T-helper 1 cell (primary cell): ENCODE data around the gene LRP1.
A peak's percentile ranks its signal among the peaks of the same experiment; 100 is the strongest.

ENCODE experiments used
- DNase-seq, 5 donors: peaks; one replicate each; pipeline ENCODE4 v3.0.0-alpha.2; 2012 to 2020

LRP1 gene

GRCh38 chr12:57227315-57228115 lies 99.2 kb downstream of the LRP1 start:
- no peak for DNase-seq

DNA sequence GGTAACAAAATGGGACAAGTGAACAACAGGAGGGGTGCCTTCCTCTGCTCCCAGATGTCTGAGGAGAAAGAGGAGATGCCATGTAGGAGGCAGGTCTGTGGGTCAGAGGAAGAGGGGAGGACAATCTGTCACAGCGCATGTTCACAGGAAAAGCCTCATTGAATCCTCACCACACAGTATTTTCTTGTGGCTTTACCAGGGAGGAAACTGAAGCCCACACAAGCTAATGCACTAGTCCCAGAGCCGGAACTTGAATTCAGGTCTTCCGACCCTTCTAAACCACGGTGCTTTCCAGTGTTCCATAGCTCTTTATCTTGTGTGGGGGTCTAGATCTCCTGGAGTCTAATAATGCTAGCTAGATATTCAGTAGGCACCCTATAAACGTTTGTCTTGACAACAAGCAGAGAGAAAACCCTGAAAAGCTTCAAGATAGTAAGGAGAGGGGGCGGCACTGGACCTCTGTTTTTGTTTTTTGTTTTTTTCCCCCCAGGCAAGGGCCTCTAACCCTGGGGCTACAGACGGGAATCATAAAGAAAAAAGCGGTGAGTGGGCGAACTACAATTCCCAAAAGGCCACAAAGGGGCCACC lies 100.9 kb downstream of the LRP1 start:
- peak in 1 of 5 donors; percentile 57 for DNase-seq

- peak; percentile 85 to 96 (median 89) for DNase-seq
These were observed 101.5 kb downstream of the LRP1 start, which contains the start of gene SHMT2 for GRCh38 chr12:57229634-57230380. Gene SHMT2, plus strand, starts transcription at chr12:57229711. Its CDS starts 68 bp downstream, at chr12:57229779.

DNA sequence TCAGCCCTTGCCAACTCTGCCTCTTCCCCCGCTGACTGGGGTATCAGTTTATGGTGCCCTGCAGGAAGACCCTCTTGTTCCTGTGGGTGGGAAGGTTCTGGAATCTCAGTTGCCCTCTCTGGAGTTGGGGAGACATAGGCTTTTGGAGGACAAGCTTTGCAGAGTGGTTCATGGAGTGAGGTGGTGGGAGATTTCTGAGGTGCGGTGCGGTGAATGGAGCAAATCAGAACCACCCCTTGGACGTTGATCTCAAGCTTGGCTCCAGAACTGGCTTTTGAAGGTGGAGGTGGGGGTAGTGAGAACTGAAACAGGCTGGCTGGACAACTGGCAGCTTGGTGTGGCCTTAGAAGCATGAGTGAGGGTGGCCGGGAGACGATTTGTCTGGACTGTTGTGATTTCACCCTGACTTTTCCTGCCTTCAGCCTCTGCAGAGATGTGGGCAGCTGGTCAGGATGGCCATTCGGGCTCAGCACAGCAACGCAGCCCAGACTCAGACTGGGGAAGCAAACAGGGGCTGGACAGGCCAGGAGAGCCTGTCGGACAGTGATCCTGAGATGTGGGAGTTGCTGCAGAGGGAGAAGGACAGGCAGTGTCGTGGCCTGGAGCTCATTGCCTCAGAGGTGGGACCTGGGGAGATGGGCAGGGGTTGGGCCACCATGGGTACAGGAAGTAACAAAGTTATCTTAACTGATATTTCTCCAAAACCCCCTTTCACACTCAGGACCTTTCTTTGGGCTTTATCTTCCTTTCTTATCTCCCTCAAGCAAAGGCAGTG lies 102.3 kb downstream of the LRP1 start:
- no peak for DNase-seq

GRCh38 chr12:57231276-57232021 lies 103.2 kb downstream of the LRP1 start:
- no peak for DNase-seq

GRCh38 chr12:57232156-57232756 lies 104.0 kb downstream of the LRP1 start:
- DNase-seq: no peak

DNA sequence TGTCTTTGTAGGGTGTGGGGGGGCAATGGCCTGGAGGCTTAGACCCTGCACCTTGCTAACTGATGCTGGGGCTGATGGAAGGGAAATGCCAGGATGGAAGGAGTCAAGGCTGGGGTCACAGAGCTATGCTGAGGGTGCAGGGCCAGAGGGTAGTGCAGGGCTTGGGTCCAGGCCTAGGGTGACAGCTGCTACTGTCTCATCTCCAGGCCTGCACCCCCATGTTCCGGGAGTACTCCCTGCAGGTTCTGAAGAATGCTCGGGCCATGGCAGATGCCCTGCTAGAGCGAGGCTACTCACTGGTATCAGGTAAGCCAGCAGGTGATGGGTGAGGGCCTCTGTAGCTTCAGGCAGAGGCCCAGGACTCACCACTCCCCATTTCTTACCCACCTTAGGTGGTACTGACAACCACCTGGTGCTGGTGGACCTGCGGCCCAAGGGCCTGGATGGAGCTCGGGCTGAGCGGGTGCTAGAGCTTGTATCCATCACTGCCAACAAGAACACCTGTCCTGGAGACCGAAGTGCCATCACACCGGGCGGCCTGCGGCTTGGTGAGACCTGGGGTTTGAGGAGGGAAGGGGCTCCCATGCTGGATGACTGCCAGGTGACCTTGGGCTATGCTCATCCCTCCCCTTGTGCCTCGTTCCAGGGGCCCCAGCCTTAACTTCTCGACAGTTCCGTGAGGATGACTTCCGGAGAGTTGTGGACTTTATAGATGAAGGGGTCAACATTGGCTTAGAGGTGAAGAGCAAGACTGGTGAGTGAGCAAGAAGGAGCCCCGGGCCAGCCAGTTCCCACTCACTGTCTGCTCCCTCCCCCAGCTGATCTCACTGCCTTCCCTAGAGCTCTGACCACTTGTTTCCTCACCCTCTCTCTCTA lies 105.3 kb downstream of the LRP1 start:
- no peak for DNase-seq

DNA sequence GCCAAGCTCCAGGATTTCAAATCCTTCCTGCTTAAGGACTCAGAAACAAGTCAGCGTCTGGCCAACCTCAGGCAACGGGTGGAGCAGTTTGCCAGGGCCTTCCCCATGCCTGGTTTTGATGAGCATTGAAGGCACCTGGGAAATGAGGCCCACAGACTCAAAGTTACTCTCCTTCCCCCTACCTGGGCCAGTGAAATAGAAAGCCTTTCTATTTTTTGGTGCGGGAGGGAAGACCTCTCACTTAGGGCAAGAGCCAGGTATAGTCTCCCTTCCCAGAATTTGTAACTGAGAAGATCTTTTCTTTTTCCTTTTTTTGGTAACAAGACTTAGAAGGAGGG lies 105.9 kb downstream of the LRP1 start:
- no peak for DNase-seq

GRCh38 chr12:57234571-57235016 lies 106.3 kb downstream of the LRP1 start:
- no peak for DNase-seq

DNA sequence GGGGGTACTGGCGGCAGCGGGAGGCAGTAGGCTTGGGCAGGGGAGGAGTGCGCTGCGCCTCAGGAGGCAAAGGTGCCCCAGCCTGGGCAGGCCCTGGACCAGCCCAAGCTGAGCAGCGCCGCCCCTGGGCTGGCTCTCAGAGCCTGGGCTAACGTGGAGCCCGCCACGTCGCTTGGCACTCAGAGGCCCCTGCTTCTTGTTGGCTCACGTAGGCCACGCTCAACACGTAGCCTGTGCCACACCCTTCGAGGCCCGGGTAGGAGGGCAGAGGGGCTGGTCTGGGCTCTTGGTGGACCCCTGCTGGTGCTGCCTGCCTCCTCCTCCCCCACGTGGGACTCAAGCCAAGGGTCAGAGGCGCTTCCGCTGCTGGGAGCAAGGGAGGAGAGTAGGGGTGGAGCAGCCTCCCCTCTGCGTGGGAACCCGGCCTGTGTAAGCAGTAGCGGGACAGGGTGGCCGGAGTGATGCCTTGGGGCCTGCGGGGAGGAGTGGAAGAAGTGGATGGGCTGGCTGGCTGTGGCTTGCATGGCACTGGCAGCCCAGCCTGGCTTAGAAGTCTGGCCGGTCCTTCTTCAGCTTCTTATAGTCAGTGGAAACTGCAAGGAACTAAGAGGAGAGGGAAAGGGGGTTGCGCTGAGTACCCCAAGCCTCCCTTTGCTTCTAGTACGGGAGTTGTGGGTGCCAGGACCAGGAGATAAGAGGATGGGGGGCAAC lies 106.9 kb downstream of the LRP1 start:
- DNase-seq: no peak

DNA sequence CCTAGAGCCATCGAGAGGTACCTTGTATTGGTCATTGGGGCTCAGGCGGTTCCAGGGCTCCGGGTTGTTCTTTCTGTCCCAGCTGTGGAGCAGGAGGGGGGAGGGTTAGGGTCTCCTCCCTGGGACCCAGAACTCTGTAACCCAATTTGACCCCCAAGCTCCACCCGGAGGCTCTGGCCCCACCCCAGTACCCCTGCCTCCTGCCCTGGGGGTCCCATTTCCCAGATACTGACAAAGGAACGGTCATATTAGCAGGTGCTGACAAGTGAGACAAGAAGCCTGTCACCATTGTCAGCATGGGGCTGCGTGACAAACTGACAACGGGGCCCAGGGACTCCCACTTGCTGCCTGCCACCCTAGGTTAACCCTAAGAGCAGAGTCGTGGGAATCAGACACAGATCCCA lies 107.4 kb downstream of the LRP1 start:
- DNase-seq: no peak

DNA sequence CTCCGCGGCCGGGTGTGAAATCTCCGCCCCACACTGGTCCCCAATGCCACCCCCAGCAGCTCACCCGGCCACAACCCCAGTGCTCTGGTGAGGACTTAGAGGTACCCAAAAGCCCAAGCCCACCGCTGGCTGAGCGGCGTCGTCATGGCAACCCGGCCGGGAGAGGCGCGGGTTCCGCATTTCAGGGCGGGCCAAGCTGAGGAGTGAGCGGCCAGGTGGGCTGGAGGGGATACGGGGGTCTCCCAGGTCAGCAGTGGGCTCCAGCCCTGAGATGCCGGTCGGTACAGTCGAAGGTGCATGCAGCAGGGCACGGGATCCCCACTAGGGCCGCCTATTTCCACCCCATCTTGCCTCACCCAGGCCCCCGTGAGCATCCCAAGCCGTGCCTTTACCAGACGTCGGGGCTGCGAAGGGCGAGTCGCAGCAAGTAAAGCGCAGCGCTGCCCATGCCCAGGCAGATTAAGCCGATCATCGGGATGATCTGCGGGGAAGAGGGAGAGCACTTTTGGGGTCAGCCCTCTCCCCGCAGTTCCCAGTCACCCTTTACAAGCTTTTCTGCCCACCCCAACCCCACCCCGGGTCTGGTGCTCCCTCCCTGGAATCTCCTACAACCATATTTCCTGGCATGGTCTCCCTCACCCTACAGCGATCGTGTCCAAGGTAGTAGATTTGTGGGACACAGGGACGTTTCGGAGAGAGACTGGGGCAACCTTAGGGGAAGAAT lies 108.1 kb downstream of the LRP1 start:
- DNase-seq: no peak

DNA sequence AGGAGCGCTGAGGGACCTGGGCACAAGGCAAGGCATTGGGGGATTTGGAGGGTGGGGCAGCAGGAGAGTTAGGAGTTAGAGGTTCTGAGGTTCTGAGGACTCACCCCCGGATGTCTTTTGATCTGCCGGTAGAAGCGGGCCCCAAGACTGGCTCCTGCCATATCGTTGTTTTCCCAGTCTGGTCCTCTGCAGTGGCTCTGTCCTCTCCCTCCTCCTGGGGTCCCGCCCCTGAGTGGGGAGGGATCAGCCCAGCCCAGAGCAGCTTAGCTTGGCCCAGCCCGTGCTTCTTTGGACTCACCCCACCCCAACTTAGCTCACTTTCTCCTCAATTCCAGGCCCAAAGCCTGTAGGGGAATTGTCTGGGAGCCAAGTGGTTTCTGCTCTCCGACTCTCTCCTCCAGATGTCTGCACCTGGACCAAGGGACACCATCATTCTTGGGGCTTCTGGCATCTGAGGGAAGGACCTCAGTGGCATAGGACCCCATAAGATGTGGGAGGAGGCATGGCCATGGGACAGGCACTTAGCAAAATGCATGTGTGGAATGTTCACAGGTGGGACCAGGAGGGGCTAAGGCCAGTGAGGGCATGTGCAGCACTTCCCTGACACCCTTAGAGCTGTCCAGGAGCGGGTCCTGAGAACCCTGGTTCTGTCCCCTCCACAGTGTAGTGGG lies 108.8 kb downstream of the LRP1 start:
- no peak for DNase-seq

- DNase-seq: no peak
These were observed 109.3 kb downstream of the LRP1 start for GRCh38 chr12:57237596-57237931.

DNA sequence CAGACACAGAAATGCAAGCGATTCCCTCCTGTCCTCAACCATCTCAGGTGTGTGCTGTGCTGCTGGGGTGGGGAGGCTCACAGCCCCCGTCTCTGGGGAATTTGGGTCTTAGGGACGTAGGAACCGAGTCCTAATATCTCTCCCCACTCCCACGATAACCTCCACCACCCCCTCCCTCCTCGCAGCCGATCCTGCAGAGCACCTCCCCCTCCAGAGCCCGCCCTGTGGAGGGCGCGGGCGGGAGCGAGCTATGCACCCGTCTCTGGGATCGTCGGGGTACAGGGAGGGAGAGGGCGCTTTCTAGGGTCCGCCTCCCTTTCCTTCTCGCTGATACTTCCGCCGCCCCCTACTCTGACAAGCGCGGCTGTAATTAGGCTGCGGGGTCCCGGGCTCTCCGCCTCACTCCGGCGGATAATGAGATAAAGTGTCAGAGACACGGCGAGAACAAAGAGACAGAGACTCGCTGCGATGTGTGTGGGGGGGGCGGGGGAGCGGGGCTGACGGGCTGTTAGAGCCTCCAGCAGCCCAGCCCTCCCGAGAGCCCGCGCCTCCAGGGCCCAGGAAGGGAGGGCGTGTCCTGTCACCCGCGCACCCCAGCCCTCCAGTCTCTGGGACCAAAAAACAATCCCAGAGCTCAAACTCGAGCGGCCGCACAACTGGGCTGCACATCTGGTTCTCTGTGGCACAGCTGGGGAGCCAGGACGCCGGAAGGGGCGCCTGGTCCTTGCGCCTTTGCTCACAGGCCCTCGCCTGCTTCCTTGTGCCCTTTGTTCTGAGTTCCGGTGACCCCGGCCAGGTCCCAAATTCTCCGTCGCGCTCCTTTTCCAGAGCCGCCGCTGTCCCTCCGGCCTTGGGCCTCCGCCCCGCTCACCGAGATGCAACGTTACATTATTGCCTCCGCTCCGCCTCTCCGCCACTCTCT lies 109.9 kb downstream of the LRP1 start:
- DNase-seq: peak in 2 of 5 donors; percentile 35 to 62

DNA sequence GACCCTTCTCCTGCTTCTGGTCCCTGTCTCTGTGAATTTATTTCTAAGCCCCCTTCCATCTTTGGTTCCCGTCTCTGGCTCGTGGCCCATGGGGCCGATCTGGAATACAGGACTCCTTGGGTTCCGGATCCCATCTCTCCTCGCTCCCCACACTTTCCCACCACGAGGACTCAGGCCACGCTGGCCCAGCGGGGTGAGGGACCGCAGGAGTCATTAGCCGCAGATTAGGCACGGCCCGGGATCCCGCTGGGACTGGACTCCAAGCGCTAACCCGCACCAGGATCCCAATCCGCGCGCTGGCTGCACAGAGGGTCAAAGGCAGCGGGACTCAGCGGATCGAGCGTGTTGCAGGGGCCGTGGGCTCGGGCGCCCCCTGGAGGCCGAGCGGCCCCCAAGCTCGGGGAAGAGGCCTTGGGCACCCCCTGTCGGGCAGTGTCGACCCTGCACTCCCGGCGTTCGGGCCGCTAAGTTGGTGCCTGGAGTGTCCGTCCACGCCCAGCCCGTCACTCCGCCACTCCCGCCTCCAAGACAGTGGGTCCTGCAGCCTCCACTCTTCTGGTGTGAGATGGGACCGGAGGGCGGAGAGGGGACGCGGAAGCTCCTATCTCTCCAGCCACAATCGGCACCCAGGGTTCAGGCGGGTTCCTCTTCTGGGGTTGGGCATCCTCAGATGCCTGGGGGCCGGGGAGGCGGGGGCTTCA lies 110.7 kb downstream of the LRP1 start:
- DNase-seq: peak; percentile 70 to 91 (median 82)

GRCh38 chr12:57239587-57240065 lies 111.3 kb downstream of the LRP1 start:
- no peak for DNase-seq
